Measurements from ENCODE around the gene ZNF69.
A peak's percentile ranks its signal among the peaks of the same experiment; 100 is the strongest.
"Not testable (repeated sequence)": the region's sequence is repeated elsewhere in the genome, so short reads cannot be mapped to it uniquely, and the experiment has no call there.

Gene ZNF69

DNA sequence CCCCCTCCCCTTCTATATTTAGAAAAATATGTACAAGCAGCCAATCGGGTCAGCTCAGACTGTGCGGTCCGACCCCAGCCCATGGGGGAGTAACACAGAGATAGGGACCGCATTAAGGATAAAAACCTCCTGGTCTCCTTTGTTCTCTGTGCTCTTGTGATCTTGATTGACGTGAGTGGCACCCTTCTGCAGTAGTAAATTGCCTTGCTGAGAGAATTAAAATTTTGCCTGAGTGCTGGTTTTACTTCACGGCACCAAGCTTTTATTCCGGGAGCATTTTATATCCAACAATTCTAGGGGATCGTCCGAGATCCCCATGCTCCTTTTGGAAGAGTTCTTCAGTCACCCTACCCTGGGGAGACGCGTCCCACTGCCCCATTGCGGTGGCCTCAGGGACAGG lies 7.0 kb upstream of the ZNF69 start:
- Histone ChIP-seq H3K9ac (ENCODE audit: insufficient read length, low read depth) (no peak overlapping the region), H3K27me3 (ENCODE audit: insufficient read depth, insufficient read length) (no peaks in the 10 kb centered on the region), H3K4me1 (ENCODE audit: insufficient read depth, insufficient read length) (no peaks in the 10 kb centered on the region), H3K4me3 (ENCODE audit: insufficient read length, low read depth) (no peak overlapping the region), H3K9me3 (ENCODE audit: insufficient read depth, low read length) (peaks cover 12% of the 10 kb centered on the region), H3K36me3 (ENCODE audit: insufficient read depth, insufficient read length, low read length) (no peaks in the 10 kb centered on the region)
- TF ChIP-seq ZNF274 (IDR thresholded peaks at IDR 0.05; ENCODE audit: low read depth, low read length), result no peak
- no peak for DNase-seq (ENCODE audit: low read depth, low spot score)

DNA sequence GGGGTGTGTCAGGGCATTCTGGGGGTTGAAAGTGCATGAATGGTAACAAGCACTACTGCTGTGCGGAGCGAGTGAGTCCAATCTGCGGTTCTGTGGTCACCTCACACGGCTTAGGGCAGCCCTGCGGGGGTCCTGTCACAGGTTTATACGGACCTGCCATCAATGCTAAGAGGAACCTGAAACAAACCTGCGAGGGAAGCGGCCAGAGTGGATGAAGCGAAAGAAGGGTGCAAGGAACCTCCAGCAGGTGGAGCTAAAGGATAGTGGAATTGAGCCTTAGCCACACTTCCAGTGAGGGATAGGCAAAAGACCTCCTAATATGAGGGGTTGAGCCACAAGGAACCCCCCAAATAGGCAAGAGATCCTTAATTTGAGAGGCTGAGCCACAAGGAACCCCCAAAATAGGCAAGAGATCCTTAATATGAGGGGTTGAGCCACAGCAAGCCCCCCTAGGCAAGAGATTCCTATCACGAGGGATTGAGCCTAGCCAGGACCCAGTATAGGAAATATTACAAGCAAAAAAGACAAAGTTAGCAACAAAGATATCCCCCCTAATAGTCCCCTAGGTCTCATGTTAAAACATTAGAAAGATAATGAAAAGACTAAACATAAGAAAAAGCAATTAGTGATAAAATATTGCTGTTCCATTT lies 6.3 kb upstream of the ZNF69 start:
- H3K4me1 ChIP-seq (ENCODE audit: insufficient read depth, insufficient read length), result no peaks in the 10 kb centered on the region
- no peak overlapping the region for H3K4me3 ChIP-seq (ENCODE audit: insufficient read length, low read depth)
- H3K9ac ChIP-seq (ENCODE audit: insufficient read length, low read depth), result no peak overlapping the region
- TF ChIP-seq YY1 (IDR thresholded peaks at IDR 0.05; ENCODE audit: insufficient read depth, insufficient read length), result no peak
- no peak for TF ChIP-seq SUZ12 (IDR thresholded peaks at IDR 0.05; ENCODE audit: extremely low read depth, insufficient read depth, insufficient read length)
- TF ChIP-seq ZNF274 (IDR thresholded peaks at IDR 0.05; ENCODE audit: low read depth, low read length), result no peak
- peak; percentile 60 for DNase-seq (ENCODE audit: low read depth, low spot score)
- no peaks in the 10 kb centered on the region for H3K27me3 ChIP-seq (ENCODE audit: insufficient read depth, insufficient read length)
- peaks cover 14% of the 10 kb centered on the region for H3K9me3 ChIP-seq (ENCODE audit: insufficient read depth, low read length)
- no peaks in the 10 kb centered on the region for H3K36me3 ChIP-seq (ENCODE audit: insufficient read depth, insufficient read length, low read length)

DNA sequence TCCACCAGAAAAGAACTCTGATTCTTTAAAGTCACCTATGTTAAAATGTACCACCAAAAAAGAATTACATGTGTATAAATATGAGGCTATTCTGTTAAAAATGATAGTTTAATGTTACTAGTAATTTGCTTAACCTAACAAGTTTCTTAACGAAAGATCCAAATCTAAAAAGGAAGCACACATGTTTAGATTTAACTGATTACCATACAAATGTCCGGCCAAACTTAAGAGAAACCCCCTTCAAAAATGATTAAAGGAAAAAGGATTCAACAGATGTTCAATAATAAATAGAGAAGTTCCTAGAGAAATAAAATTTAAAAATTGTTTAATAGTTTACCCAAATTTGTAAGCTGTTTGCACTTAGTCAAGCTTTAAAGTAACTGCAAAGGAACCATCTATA lies 5.0 kb upstream of the ZNF69 start:
- DNase-seq (ENCODE audit: low read depth, low spot score), result no peak
- H3K4me1 ChIP-seq (ENCODE audit: insufficient read depth, insufficient read length), result peaks cover 3% of the 10 kb centered on the region
- peaks cover 20% of the 10 kb centered on the region for H3K9me3 ChIP-seq (ENCODE audit: insufficient read depth, low read length)
- H3K36me3 ChIP-seq (ENCODE audit: insufficient read depth, insufficient read length, low read length), result no peaks in the 10 kb centered on the region
- TF ChIP-seq ZNF274 (IDR thresholded peaks at IDR 0.05; ENCODE audit: low read depth, low read length) (no peak), YY1 (IDR thresholded peaks at IDR 0.05; ENCODE audit: insufficient read depth, insufficient read length) (no peak), SUZ12 (IDR thresholded peaks at IDR 0.05; ENCODE audit: extremely low read depth, insufficient read depth, insufficient read length) (no peak)
- no peak overlapping the region for H3K9ac ChIP-seq (ENCODE audit: insufficient read length, low read depth)
- no peak overlapping the region for H3K4me3 ChIP-seq (ENCODE audit: insufficient read length, low read depth)
- no peaks in the 10 kb centered on the region for H3K27me3 ChIP-seq (ENCODE audit: insufficient read depth, insufficient read length)

DNA sequence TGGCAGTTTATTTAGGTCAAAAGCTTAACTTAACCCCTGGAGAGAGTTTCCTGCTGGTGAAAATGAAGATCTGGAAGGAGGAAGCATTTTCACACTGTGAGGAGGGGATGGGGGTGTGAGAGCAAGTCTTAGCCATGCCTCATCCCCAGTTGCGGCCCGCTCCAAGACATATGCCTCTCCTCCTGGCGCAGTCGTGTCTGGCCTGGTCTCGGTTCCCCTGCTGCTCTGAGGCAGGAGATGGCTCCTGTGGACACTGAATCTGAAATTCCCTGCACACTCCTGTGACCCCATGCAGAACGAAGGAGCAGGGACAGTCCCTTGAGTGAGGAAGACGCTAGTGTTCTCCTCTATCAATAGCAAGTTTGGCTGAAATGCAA lies 360 bp upstream of the ZNF69 start:
- TF ChIP-seq ZNF274 (IDR thresholded peaks at IDR 0.05; ENCODE audit: low read depth, low read length) (no peak), YY1 (IDR thresholded peaks at IDR 0.05; ENCODE audit: insufficient read depth, insufficient read length) (no peak), SUZ12 (IDR thresholded peaks at IDR 0.05; ENCODE audit: extremely low read depth, insufficient read depth, insufficient read length) (no peak)
- peaks cover 8% of the 10 kb centered on the region for H3K9me3 ChIP-seq (ENCODE audit: insufficient read depth, low read length)
- H3K36me3 ChIP-seq (ENCODE audit: insufficient read depth, insufficient read length, low read length), result peaks cover 12% of the 10 kb centered on the region
- H3K4me3 ChIP-seq (ENCODE audit: insufficient read length, low read depth), result peak overlapping the region; percentile 87
- H3K4me1 ChIP-seq (ENCODE audit: insufficient read depth, insufficient read length), result peaks cover 5% of the 10 kb centered on the region
- H3K9ac ChIP-seq (ENCODE audit: insufficient read length, low read depth), result peak overlapping the region; percentile 65
- no peaks in the 10 kb centered on the region for H3K27me3 ChIP-seq (ENCODE audit: insufficient read depth, insufficient read length)
- no peak for DNase-seq (ENCODE audit: low read depth, low spot score)

- Histone ChIP-seq H3K36me3 (ENCODE audit: insufficient read depth, insufficient read length, low read length) (peaks cover 33% of the 10 kb centered on the region), H3K9ac (ENCODE audit: insufficient read length, low read depth) (peak overlapping the region; percentile 39)
- not testable (repeated sequence) for H3K27me3 ChIP-seq (ENCODE audit: insufficient read depth, insufficient read length); H3K4me3 ChIP-seq (ENCODE audit: insufficient read length, low read depth); H3K9me3 ChIP-seq (ENCODE audit: insufficient read depth, low read length); H3K4me1 ChIP-seq (ENCODE audit: insufficient read depth, insufficient read length); DNase-seq (ENCODE audit: low read depth, low spot score)
These were observed 2.3 kb downstream of the ZNF69 start for GRCh38 chr19:11889901-11890300.

- Histone ChIP-seq H3K9ac (ENCODE audit: insufficient read length, low read depth) (no peak overlapping the region), H3K4me1 (ENCODE audit: insufficient read depth, insufficient read length) (peaks cover 5% of the 10 kb centered on the region), H3K9me3 (ENCODE audit: insufficient read depth, low read length) (peaks cover 8% of the 10 kb centered on the region), H3K27me3 (ENCODE audit: insufficient read depth, insufficient read length) (no peaks in the 10 kb centered on the region), H3K36me3 (ENCODE audit: insufficient read depth, insufficient read length, low read length) (peaks cover 39% of the 10 kb centered on the region), H3K4me3 (ENCODE audit: insufficient read length, low read depth) (no peak overlapping the region)
- DNase-seq (ENCODE audit: low read depth, low spot score), result no peak
- TF ChIP-seq ZNF274 (IDR thresholded peaks at IDR 0.05; ENCODE audit: low read depth, low read length) (no peak), YY1 (IDR thresholded peaks at IDR 0.05; ENCODE audit: insufficient read depth, insufficient read length) (no peak), SUZ12 (IDR thresholded peaks at IDR 0.05; ENCODE audit: extremely low read depth, insufficient read depth, insufficient read length) (no peak)
These were observed 3.1 kb downstream of the ZNF69 start for GRCh38 chr19:11890634-11891033.

GRCh38 chr19:11894851-11895250 lies 7.3 kb downstream of the ZNF69 start:
- no peak overlapping the region for H3K4me3 ChIP-seq (ENCODE audit: insufficient read length, low read depth)
- TF ChIP-seq YY1 (IDR thresholded peaks at IDR 0.05; ENCODE audit: insufficient read depth, insufficient read length), result no peak
- TF ChIP-seq ZNF274 (IDR thresholded peaks at IDR 0.05; ENCODE audit: low read depth, low read length), result no peak
- DNase-seq (ENCODE audit: low read depth, low spot score), result no peak

GRCh38 chr19:11902228-11902627 lies 14.6 kb downstream of the ZNF69 start:
- peaks cover 43% of the 10 kb centered on the region for H3K36me3 ChIP-seq (ENCODE audit: insufficient read depth, insufficient read length, low read length)
- no peaks in the 10 kb centered on the region for H3K4me1 ChIP-seq (ENCODE audit: insufficient read depth, insufficient read length)
- H3K27me3 ChIP-seq (ENCODE audit: insufficient read depth, insufficient read length), result no peaks in the 10 kb centered on the region
- no peak overlapping the region for H3K4me3 ChIP-seq (ENCODE audit: insufficient read length, low read depth)
- no peak overlapping the region for H3K9ac ChIP-seq (ENCODE audit: insufficient read length, low read depth)
- peaks cover 61% of the 10 kb centered on the region for H3K9me3 ChIP-seq (ENCODE audit: insufficient read depth, low read length)
- no peak for TF ChIP-seq YY1 (IDR thresholded peaks at IDR 0.05; ENCODE audit: insufficient read depth, insufficient read length)
- no peak for TF ChIP-seq ZNF274 (IDR thresholded peaks at IDR 0.05; ENCODE audit: low read depth, low read length)
- TF ChIP-seq SUZ12 (IDR thresholded peaks at IDR 0.05; ENCODE audit: extremely low read depth, insufficient read depth, insufficient read length), result no peak
- DNase-seq (ENCODE audit: low read depth, low spot score), result no peak

More at GRCh38 chr19:11894851-11895250, 7.3 kb downstream of the ZNF69 start:
- Histone ChIP-seq H3K36me3 (ENCODE audit: insufficient read depth, insufficient read length, low read length) (peaks cover 39% of the 10 kb centered on the region), H3K27me3 (ENCODE audit: insufficient read depth, insufficient read length) (no peaks in the 10 kb centered on the region), H3K9ac (ENCODE audit: insufficient read length, low read depth) (no peak overlapping the region), H3K4me1 (ENCODE audit: insufficient read depth, insufficient read length) (no peaks in the 10 kb centered on the region), H3K9me3 (ENCODE audit: insufficient read depth, low read length) (no peaks in the 10 kb centered on the region)
